HT-29 (cell line): ENCODE measurements around the gene SLC23A2. TPM values are rescaled to one million over a fixed set of nuclear protein-coding genes. Genes with fewer than 3 reads are reported as not detected.
"Not testable (repeated sequence)": the region's sequence is repeated elsewhere in the genome, so short reads cannot be mapped to it uniquely, and the experiment has no call there.

ENCODE experiments used
- DNase-seq: peaks from one replicate; pipeline ENCODE4 v3.0.0-alpha.2; 2015; ENCODE audit warnings: low spot score
- total RNA-seq: library from RNA; depleted of rRNA; stranded (reverse); fragments of >200 nt; shearing (Covaris generic); gene quantifications from 2 replicates; pipeline ENCODE4 v1.2.3, GENCODE V29; 2014

The SLC23A2 gene
- total RNA-seq, 1 experiment from 2014 or later: 4.3 TPM

- no peak for DNase-seq
These were observed 121.3 kb downstream of the SLC23A2 start for GRCh38 chr20:4880051-4880450.

GRCh38 chr20:4878099-4878498, 123.2 kb downstream of the SLC23A2 start:
- not testable (repeated sequence) for DNase-seq

GRCh38 chr20:4876731-4877130, 124.6 kb downstream of the SLC23A2 start:
- DNase-seq: no peak

- DNase-seq: no peak
These were observed 125.0 kb downstream of the SLC23A2 start for GRCh38 chr20:4876301-4876700.

- no peak for DNase-seq
These were observed 125.7 kb downstream of the SLC23A2 start for GRCh38 chr20:4875578-4876067.

GRCh38 chr20:4873396-4873795, 127.9 kb downstream of the SLC23A2 start:
- no peak for DNase-seq

GRCh38 chr20:4871486-4871885, 129.8 kb downstream of the SLC23A2 start:
- DNase-seq: no peak

- DNase-seq: no peak
These were observed 130.4 kb downstream of the SLC23A2 start for GRCh38 chr20:4870906-4871305.

- peak; percentile 89 for DNase-seq
These were observed 131.8 kb downstream of the SLC23A2 start for GRCh38 chr20:4869290-4870193.

- DNase-seq: peak; percentile 53
These were observed 134.3 kb downstream of the SLC23A2 start for GRCh38 chr20:4867051-4867450.

- DNase-seq: peak; percentile 33
These were observed 134.9 kb downstream of the SLC23A2 start for GRCh38 chr20:4866429-4866828.

- no peak for DNase-seq
These were observed 137.0 kb downstream of the SLC23A2 start for GRCh38 chr20:4864311-4864752.

GRCh38 chr20:4862661-4863060, 138.6 kb downstream of the SLC23A2 start:
- no peak for DNase-seq

- DNase-seq: no peak
These were observed 139.3 kb downstream of the SLC23A2 start for GRCh38 chr20:4861961-4862360.

GRCh38 chr20:4858000-4858399, 143.3 kb downstream of the SLC23A2 start:
- no peak for DNase-seq

- no peak for DNase-seq
These were observed 145.1 kb downstream of the SLC23A2 start for GRCh38 chr20:4856022-4856755.

GRCh38 chr20:4855555-4855954, 145.8 kb downstream of the SLC23A2 start:
- DNase-seq: no peak

- DNase-seq: no peak
These were observed 146.2 kb downstream of the SLC23A2 start for GRCh38 chr20:4855097-4855496.

GRCh38 chr20:4854561-4854901, 146.8 kb downstream of the SLC23A2 start:
- no peak for DNase-seq

GRCh38 chr20:4853757-4854560, 147.4 kb downstream of the SLC23A2 start:
- DNase-seq: no peak

GRCh38 chr20:4853004-4853403, 148.3 kb downstream of the SLC23A2 start:
- DNase-seq: no peak

GRCh38 chr20:4850960-4851359, 150.3 kb downstream of the SLC23A2 start:
- DNase-seq: no peak
